GM21526 (cell line): Measurements from ENCODE around the gene ZFPM1.

Experiments used
- ATAC-seq: cut with Tn5 transposase; IDR thresholded peaks from one replicate; pipeline ENCODE4 v1.9.1; 2021; ENCODE audit warnings: moderate library complexity; ENCODE audit not compliant: unreplicated experiment, low FRiP score

Gene ZFPM1

DNA sequence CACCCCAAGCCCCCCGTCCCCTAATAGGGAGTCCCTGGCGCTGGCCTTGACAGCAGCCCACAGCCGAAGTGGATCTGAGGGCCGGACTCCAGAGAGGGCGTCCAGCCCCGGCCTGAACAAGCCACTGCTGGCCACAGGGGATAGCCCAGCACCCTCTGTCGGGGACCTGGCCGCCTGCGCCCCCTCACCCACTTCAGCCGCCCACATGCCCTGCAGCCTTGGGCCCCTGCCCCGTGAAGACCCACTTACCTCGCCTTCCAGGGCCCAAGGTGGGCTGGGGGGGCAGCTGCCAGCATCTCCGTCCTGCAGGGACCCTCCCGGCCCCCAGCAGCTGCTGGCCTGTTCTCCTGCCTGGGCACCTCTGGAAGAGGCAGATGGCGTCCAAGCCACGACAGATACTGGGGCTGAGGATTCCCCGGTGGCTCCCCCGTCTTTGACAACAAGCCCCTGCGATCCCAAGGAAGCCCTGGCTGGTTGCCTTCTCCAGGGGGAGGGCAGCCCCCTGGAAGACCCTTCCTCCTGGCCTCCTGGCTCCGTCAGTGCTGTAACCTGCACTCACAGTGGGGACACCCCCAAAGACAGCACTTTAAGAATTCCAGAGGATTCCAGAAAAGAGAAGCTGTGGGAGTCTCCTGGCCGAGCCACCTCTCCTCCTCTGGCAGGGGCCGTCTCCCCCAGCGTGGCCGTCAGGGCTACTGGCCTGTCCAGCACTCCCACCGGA is 19.3 kb upstream of the ZFPM1 start:
- no peak for ATAC-seq

DNA sequence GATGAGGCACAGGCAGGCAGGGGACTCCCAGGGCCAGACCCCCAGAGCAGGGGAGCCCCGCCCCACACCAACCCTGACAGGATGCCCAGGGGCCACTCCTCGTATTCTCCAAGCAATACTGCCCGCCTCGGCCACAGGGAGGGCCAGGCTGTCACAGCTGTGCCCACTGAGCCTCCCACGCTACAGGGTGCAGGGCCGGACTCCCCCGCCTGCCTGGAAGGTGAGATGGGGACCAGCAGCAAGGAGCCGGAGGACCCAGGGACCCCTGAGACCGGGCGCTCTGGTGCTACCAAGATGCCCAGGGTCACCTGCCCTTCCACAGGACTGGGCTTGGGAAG is 18.8 kb upstream of the ZFPM1 start:
- no peak for ATAC-seq

DNA sequence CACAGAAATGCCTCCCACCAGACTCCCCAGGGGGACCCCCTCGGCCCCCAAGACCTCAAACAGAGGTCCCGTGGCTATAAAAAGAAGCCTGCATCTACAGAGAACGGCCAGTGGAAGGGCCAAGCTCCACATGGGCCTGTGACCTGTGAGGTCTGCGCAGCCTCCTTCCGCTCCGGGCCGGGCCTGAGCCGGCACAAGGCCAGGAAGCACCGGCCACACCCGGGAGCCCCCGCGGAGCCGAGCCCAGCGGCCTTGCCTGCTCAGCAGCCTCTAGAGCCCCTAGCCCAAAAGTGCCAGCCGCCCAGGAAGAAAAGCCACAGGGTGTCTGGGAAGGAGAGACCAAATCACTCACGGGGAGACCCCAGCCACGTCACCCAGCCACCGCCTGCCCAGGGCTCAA is 18.3 kb upstream of the ZFPM1 start:
- ATAC-seq, result no peak

DNA sequence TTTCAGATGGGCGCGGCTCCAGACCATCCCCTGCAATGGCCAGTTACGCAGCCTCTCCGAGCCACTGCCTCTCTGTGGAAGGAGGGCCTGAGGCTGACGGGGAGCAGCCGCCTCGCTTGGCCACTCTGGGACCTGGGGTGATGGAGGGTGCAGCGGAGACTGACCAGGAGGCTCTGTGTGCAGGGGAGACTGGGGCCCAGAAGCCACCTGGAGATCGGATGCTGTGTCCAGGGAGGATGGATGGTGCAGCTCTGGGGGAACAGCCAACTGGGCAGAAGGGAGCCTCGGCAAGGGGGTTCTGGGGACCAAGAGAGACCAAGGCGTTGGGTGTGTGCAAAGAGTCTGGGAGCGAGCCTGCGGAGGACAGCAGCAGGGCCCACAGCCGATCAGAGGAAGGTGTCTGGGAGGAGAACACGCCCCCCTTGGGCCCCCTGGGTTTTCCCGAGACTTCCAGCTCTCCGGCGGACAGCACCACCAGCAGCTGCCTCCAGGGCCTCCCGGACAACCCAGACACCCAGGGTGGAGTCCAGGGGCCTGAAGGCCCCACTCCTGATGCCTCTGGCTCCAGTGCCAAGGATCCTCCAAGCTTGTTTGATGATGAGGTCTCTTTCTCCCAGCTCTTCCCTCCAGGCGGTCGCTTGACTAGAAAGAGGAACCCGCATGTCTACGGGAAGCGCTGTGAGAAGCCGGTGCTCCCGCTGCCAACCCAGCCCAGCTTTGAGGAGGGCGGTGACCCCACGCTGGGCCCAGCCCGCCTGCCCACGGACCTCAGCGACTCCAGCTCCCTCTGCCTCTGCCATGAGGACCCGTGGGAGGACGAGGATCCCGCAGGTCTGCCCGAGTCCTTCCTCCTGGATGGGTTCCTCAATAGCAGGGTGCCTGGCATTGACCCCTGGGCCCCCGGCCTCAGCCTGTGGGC is 17.4 kb upstream of the ZFPM1 start:
- no peak for ATAC-seq

DNA sequence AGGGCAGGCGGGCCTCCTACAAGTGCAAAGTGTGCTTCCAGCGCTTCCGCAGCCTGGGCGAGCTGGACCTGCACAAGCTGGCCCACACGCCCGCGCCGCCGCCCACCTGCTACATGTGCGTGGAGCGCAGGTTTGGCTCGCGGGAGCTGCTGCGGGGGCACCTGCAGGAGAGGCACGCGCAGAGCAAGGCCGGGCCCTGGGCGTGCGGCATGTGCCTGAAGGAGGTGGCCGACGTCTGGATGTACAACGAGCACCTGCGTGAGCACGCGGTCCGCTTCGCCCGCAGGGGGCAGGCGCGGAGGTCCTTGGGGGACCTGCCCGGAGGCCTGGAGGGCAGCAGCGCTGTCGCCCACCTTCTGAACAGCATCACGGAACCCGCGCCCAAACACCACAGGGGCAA is 16.3 kb upstream of the ZFPM1 start:
- no peak for ATAC-seq

DNA sequence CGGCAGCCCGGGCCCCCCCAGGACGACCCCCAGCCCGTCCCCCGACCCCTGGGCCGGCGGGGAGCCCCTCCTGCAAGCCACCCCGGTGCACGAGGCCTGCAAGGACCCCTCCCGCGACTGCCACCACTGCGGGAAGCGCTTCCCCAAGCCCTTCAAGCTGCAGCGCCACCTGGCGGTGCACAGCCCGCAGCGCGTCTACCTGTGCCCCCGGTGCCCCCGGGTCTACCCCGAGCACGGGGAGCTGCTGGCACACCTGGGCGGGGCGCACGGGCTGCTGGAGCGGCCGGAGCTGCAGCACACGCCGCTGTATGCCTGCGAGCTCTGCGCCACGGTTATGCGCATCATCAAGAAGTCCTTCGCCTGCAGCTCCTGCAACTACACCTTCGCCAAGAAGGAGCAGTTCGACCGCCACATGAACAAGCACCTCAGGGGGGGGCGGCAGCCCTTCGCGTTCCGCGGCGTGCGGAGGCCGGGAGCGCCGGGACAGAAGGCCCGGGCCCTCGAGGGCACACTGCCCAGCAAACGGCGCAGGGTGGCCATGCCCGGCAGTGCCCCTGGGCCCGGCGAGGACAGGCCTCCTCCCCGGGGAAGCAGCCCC is 15.6 kb upstream of the ZFPM1 start:
- ATAC-seq, result no peak

DNA sequence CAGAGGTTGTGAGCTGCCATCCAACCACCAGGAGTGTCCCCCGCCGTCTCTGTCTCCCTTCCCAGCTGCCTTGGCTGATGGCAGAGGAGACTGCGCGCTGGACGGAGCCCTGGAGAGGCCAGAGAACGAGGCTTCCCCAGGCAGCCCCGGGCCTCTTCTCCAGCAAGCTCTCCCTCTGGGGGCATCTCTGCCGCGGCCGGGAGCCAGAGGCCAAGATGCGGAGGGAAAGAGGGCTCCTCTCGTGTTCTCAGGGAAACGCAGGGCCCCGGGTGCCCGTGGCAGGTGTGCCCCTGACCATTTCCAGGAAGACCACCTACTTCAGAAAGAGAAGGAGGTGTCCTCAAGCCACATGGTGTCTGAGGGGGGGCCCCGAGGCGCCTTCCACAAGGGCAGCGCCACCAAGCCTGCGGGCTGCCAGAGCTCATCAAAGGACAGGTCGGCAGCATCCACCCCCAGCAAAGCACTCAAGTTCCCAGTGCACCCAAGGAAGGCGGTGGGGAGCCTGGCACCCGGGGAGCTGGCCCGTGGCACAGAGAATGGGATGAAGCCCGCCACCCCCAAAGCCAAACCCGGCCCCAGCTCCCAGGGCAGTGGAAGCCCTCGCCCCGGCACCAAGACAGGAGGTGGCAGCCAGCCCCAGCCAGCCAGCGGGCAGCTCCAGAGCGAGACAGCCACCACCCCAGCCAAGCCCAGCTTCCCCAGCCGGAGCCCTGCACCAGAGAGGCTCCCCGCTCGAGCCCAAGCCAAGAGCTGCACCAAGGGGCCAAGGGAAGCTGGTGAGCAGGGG is 14.8 kb upstream of the ZFPM1 start:
- ATAC-seq, result no peak

DNA sequence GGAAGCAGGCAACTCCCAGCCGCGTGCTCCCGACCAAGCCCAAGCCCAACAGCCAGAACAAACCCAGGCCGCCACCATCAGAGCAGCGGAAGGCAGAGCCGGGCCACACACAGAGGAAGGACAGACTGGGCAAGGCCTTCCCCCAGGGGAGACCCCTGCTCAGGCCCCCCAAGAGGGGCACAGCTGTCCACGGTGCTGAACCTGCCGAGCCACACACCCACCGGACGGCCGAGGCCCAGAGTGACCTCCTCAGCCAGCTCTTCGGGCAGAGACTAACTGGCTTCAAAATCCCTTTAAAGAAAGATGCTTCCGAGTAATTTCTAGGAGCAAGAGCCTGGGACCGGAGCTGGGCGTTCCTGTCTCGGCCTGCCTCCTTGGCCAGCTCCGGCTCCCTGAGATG is 14.1 kb upstream of the ZFPM1 start:
- ATAC-seq, result no peak

DNA sequence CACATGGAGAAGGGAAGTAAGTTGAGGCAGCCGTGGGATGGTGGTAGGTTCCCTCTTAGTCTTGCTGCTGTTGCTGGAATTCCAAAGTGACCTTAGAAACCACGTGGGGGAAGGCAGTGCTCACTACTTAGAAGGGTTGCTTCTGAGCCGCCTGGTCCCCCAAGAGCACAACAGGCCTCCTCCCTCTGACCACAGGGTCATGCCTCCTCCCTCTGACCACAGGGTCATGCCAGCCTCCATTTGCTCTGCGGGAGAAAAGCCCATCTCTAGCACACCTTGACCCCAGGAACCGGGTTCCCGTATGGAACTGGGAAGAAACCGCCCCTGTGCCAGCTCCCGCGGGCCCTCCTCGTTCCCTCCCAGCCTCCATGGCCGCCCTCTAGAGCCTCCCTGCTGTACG is 13.4 kb upstream of the ZFPM1 start:
- no peak for ATAC-seq

DNA sequence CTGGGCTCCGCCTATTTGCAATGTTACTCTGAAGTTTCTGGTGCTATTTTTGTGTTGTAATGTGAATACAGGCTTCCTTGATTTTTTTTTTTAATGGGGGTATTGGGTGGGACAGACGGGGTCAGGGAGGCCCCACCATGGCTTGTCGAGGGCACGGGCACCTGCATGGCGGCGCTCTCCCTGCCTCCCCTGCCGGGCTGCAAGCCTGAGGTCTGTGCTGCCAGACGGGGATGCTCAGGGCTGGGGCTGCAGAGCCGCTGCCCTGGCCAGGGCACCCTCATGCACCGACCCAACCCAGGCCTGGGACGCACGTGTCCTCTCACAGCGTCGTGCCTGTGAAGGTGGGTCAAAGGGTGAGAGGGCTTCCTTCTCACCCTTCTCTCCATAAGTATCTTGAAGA is 13.0 kb upstream of the ZFPM1 start:
- no peak for ATAC-seq

DNA sequence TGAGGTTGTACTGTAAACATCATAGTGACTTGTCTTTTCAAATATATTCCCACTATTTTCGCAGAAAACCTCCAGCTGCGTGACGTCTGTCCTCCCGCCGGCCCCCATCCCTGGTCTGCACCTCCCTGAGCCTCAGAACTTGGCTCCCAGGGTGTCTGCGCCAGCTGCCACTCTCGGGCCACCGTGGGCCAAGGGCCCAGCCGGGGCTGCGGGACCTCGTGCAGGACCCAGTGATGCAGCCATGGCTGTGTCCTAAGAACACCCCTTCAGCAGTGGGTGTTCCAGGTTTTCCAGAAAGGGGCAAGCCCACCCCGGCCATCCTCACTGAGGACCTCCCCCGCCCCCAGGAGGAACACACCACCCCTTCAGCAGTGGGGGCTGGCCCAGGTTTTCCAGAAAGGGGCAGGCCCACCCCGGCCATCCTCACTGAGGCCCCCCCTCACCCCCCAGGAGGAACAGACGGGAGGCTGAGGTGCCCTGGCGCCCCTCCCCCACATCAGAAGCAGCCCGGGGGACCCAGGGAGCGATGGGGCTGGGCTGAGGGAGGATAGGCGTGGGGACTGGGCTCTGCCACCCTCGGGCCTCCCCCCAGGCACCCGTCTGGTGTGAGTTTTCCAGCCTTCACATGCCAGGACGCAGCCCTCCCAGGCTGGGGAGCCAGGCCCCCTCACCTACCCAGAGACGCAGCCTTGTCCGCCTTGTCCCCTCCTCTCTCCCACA is 12.2 kb upstream of the ZFPM1 start:
- ATAC-seq, result no peak

DNA sequence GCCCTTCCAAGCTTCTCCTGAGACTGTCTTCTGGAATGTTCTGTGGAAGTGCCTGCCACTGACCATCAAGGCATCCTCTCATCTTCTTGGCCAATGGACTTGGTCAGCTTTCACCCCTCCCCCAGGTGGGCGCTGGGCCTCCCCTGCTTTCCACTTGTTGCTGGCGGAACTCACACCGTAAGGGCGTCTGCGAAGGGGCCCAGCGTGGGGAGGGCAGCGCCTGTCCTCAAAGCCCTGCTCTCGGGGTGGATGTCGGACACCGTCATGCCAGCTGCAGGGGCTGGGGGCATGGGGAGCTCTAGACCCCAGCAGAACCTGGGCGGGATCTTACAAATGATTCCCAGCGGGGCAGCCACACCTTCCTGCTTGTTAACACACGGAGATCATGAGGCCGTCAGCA is 11.6 kb upstream of the ZFPM1 start:
- no peak for ATAC-seq

DNA sequence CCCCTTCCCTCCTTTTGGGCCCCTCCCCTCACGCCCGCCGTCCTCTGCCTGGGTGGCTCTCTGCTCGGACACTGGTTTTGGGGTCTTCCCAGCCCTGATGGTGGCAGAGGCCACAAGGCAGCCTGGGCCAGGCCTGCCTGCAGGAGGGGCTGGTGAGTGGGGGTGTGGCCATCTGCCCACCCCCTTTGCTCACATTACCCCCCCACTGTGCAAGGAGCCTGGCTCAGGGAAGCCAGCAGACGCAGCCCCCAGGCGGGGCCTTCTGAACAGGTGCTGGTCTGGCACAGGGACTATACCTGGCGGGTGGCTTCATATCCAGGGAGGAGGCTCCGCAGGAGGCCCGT is 10.7 kb upstream of the ZFPM1 start:
- no peak for ATAC-seq

DNA sequence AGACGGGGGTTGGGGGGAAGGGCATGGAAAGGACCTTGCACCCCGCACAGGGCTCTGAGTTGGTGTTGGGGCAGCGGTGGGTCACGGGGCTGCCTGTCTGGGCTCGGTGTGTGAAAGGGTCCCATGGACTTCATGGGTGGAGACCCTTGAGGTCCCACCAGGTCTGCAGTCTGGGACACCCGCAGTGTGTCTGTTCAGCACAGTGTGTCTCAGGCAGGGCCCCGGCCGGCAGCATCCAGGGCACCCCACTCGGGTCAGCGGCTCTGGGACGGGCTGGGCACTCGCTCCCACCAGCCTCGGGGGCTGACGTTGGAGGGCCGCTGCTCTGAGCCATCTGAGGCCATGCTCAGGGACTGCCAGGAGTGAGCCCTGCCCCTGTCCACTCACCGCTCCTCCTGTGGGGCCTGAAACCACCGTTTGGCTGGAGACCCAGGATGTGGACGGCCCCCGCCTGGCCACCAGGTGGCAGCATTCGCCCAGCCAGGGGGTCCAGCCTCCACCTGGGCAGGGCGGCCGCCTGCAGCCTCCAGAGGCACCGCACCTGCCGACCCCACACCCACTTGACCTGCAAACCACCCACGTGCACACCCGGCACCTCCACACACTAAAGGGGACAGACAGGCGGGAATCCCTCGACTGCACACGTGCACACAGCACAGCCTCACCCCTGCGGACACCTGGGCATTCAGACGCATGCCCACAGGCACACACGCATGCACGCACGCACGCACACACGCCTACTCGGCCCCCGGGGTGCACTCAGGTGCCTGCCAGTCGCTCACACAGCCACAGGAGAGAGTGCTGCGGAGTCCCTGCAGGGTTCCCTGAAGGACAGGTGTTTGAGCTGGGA is 10.1 kb upstream of the ZFPM1 start:
- ATAC-seq, result no peak

DNA sequence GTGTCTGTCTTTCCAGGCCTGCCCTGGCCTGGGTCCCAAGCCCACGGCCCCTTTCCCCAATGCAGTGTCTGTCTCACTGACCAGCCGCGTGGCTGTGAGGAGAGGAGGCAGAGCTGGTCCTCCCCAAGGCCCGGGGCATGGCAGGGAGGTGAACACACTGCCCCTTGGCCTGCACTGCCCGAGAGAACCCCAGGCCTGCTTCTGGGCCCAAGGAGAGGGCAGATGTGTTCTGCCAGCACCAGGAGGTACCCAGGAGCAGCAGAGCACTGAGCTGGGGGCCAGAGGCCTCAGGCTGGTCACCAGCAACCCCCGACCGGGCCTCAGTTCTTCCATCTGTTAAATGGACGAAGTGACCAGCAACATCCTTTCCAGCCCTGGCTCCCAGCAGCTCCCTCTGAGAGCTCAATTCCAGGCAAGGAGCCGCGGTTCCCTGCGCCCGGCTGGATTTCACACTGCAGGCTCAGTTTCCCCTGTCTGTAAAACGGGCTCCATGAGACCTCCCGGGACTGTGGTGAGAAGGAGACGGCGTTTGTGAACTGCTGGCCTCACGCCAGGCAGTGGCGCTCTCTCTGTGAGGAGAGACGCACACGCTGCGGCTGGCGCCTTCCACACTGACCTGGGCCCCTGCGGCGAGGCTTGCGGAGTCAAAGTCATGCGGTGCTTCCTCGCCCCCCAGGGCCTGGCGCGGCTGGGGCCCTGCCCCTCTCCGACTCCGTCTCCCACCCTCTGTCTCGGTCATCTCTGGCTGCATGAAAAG is 8.1 kb upstream of the ZFPM1 start:
- ATAC-seq, result no peak

DNA sequence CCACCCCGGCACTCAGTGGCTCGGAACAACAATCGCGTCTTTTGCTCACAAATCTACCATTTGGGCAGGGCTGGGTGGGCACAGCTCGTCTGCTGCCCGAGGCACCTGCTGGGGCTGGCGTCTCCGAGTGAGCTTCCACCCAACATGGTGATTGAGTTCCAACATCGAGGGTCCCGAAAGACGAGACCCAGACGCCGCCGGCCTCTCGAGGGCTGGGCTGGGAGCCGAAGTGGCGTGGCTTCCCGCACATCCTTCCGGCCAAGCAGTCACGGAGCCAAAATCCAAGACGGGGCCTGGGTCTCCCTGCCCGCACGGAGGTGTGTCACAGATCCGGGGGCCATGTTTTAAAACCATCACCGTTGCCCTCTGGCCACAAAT is 7.5 kb upstream of the ZFPM1 start:
- ATAC-seq, result no peak

DNA sequence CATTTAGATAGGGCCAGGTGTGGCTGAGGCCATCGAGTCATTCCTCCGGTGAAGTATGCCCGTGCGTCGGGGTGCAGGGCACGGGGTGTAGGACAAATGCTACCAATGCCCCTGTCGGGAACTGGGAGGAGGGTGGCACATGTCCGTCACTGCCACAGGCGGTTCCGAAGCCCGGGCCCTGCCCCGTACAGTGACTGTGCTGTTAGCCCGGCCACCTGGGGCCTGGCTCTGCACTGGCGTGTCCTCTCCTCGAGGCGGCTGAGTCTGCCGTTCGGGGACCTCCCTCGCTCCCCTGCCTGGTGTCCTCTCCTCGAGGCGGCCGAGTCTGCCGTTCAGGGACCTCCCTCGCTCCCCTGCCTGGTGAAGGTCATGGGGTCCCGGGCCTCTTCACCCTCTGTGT is 7.0 kb upstream of the ZFPM1 start:
- ATAC-seq, result no peak

DNA sequence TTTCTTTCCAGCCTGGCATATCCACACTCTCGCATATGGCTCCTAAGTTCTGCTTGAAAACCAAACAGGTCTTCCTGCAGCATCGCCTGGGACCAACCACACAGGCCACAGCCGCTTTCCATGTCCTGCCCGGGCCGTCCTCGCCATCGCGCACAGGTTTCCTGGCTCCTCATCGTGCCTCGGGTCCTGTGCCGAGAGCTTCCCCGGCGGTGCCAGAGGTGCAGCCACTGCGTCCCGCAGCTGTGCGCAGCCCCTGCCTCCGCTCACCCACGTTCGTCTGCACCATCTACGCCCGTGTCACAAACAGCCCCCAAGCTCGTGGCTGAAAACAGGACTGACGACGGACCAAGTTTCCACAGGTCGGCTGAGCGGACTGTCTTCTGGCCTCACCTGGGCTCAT is 6.3 kb upstream of the ZFPM1 start:
- ATAC-seq, result no peak

DNA sequence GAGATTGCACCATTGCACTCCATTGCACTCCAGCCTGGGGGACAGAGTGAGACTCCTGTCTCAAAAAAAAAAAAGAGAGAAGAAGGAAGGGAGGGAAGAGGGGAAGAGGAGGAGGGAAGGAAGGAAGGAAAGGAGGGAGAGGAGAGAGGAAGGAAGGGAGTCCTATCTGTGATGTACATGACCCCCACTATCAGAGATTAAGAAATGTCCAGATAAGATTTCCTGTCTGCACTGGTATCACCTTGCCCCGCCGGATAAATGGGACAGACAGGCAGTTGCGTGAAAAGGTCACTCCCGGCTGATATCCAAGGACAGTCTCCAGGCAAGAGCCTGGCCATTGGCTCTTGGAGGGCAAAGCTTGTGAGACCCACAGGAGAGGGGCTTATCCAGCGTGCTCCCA is 5.2 kb upstream of the ZFPM1 start:
- no peak for ATAC-seq
